ENCODE results near the gene GDPD1. TPM values are rescaled to one million over a fixed set of nuclear protein-coding genes. Genes with fewer than 3 reads are reported as not detected.

Gene GDPD1
- 3.4 TPM for total RNA-seq (2013)
- 1 to 10 TPM in 2 of 3 donors, under 1 TPM in 1; 0.50 to 1.6 (median 1.6) TPM for polyA plus RNA-seq
- polyA minus RNA-seq: 0.69 and 1.4 TPM in 2 replicates
- total RNA-seq: 0.08 to 2.4 (median 0.88) reads per million in 11 experiments

- peak within 1 kb of the TSS; percentile 77 to 94 (median 89) for H3K4me3 ChIP-seq (replicated peaks in 1 of 3; ENCODE audit: low read depth in 2 of 3, low read length in 3 of 3)
- Mint-ChIP-seq H3K27me3 (ENCODE audit: low read depth in 3 of 3) (peaks cover 0 to 2% (median 0%) of the 10 kb centered on the region in 3 donors), H3K27ac (peak within 1 kb of the TSS in 6 of 7 donors; percentile 6 to 91 (median 68))
Observed at GRCh38 chr17:59220328-59221158, at the start of gene GDPD1. TSS of gene GDPD1 (plus strand) at chr17:59220511. CDS start at chr17:59220610, 99 bp downstream.

DNA sequence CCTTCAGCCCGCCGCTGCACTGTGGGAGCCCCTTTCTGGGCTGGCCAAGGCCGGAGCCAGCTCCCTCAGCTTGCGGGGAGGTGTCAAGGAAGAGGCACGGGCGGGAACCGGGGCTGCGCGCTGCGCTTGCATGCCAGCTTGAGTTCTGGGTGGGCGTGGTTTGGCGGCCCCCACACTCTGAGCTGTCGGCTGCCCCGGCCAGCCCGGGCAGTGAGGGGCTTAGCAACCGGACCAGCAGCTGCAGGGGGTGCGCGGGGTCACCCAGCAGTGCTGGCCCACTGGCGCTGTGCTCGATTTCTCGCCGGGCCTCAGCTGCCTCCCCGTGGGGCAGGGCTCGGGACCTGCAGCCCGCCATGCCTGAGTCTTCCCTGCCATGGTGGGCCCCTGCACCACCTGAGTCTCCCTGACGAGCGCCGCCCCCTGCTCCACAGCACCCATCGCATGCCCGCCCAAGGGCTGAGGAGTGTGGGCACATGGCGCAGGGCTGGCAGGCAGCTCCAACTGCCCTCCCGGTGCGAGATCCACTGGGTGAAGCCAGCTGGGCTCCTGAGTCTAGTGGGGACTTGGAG lies 47.8 kb upstream of the GDPD1 start:
- Mint-ChIP-seq H3K4me1 (peaks cover 4% of the 10 kb centered on the region), H3K4me3 (no peak overlapping the region), H3K27ac (no peak overlapping the region), H3K9me3 (peaks cover 0 to 3% (median 2%) of the 10 kb centered on the region in 7 donors), H3K36me3 (peaks cover 48 to 72% of the 10 kb centered on the region in 2 donors), H3K27me3 (ENCODE audit: low read depth in 3 of 3) (no peaks in the 10 kb centered on the region)
- H3K36me3 ChIP-seq (replicated peaks in 1 of 2; ENCODE audit: control insufficient read depth in 1 of 2, insufficient read depth in 2 of 2, low read length in 2 of 2): peaks cover 41 to 57% of the 10 kb centered on the region in 2 donors
- H3K9ac ChIP-seq (ENCODE audit: insufficient read depth, low read length, poor library complexity, severe bottlenecking): no peak overlapping the region
- no peak overlapping the region for H3K27ac ChIP-seq (ENCODE audit: low read depth in 1 of 2, low read length in 2 of 2)
- no peaks in the 10 kb centered on the region for H4K20me1 ChIP-seq (ENCODE audit: insufficient read depth, low read length)
- H3K4me2 ChIP-seq (replicated peaks; ENCODE audit: extremely low read depth, low read length, poor library complexity, severe bottlenecking): no peak overlapping the region
- no peaks in the 10 kb centered on the region for H3K27me3 ChIP-seq (ENCODE audit: control insufficient read depth in 2 of 2, insufficient read depth in 2 of 2, low read length in 2 of 2)
- H3K79me2 ChIP-seq (ENCODE audit: insufficient read depth, low read length): peaks cover 67% of the 10 kb centered on the region
- H3K9me3 ChIP-seq (replicated peaks in 1 of 2; ENCODE audit: control insufficient read depth in 1 of 2, insufficient read depth in 1 of 2, low read length in 2 of 2): peaks cover 0 to 6% of the 10 kb centered on the region in 2 donors
- no peak for DNase-seq
- no peak overlapping the region for H3K4me3 ChIP-seq (replicated peaks in 1 of 3; ENCODE audit: low read depth in 2 of 3, low read length in 3 of 3)
- intact Hi-C loops (cut with micrococcal nuclease): no loop called here
- H2AFZ ChIP-seq (ENCODE audit: insufficient read depth, low read depth, low read length, poor library complexity, severe bottlenecking): no peak overlapping the region
- TF ChIP-seq, protein P1, sequence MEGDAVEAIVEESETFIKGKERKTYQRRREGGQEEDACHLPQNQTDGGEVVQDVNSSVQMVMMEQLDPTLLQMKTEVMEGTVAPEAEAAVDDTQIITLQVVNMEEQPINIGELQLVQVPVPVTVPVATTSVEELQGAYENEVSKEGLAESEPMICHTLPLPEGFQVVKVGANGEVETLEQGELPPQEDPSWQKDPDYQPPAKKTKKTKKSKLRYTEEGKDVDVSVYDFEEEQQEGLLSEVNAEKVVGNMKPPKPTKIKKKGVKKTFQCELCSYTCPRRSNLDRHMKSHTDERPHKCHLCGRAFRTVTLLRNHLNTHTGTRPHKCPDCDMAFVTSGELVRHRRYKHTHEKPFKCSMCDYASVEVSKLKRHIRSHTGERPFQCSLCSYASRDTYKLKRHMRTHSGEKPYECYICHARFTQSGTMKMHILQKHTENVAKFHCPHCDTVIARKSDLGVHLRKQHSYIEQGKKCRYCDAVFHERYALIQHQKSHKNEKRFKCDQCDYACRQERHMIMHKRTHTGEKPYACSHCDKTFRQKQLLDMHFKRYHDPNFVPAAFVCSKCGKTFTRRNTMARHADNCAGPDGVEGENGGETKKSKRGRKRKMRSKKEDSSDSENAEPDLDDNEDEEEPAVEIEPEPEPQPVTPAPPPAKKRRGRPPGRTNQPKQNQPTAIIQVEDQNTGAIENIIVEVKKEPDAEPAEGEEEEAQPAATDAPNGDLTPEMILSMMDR (IDR thresholded peaks at IDR 0.05): no peak
- H3K4me1 ChIP-seq (ENCODE audit: control insufficient read depth in 1 of 2, insufficient read depth in 2 of 2, low read length in 2 of 2): peaks cover 3% of the 10 kb centered on the region in 2 donors
- WGBS (ENCODE audit: insufficient coverage): 99% methylated on average over 22 of the region's 33 CpGs

More at GRCh38 chr17:59220328-59221158, at the start of gene GDPD1:
- Histone ChIP-seq H3K27me3 (ENCODE audit: control insufficient read depth in 2 of 2, insufficient read depth in 2 of 2, low read length in 2 of 2) (no peaks in the 10 kb centered on the region), H3K4me1 (ENCODE audit: control insufficient read depth in 1 of 2, insufficient read depth in 2 of 2, low read length in 2 of 2) (peaks cover 13 to 20% of the 10 kb centered on the region in 2 donors), H3K9me3 (replicated peaks in 1 of 2; ENCODE audit: control insufficient read depth in 1 of 2, insufficient read depth in 1 of 2, low read length in 2 of 2) (no peaks in the 10 kb centered on the region), H3K27ac (ENCODE audit: low read depth in 1 of 2, low read length in 2 of 2) (peak within 1 kb of the TSS in 1 of 2 donors; percentile 56), H3K36me3 (replicated peaks in 1 of 2; ENCODE audit: control insufficient read depth in 1 of 2, insufficient read depth in 2 of 2, low read length in 2 of 2) (peaks cover under 1 to 1% of the 10 kb centered on the region in 2 donors), H2AFZ (ENCODE audit: insufficient read depth, low read depth, low read length, poor library complexity, severe bottlenecking) (peak within 1 kb of the TSS; percentile 98), H4K20me1 (ENCODE audit: insufficient read depth, low read length) (no peaks in the 10 kb centered on the region), H3K4me2 (replicated peaks; ENCODE audit: extremely low read depth, low read length, poor library complexity, severe bottlenecking) (peak within 1 kb of the TSS; percentile 91), H3K79me2 (ENCODE audit: insufficient read depth, low read length) (no peaks in the 10 kb centered on the region), H3K9ac (ENCODE audit: insufficient read depth, low read length, poor library complexity, severe bottlenecking) (peak within 1 kb of the TSS; percentile 67)
- Mint-ChIP-seq H3K36me3 (no peaks in the 10 kb centered on the region), H3K4me1 (peaks cover 11% of the 10 kb centered on the region), H3K9me3 (no peaks in the 10 kb centered on the region), H3K4me3 (peak within 1 kb of the TSS; percentile 99 to 100)
- intact Hi-C loops (cut with micrococcal nuclease): loop anchor here in 1 of 2 donors (5.0 kb wide), 1 partner anchor 222 kb away; no protein-coding TSS in a partner anchor
- TF ChIP-seq, protein P1 (IDR thresholded peaks at IDR 0.05): peak; percentile 71
- DNase-seq: peak; percentile 92 to 96 (median 95)
- under 1% methylated on average over 57 of the region's 60 CpGs for WGBS (ENCODE audit: insufficient coverage)

All from CD14-positive monocyte (primary cell).